DOHH2 (cell line): ENCODE measurements around the gene PDE4D.

Experiments used
- CTCF ChIP-seq: fragments of 200-600 bp; sonication (generic); IDR thresholded peaks from one replicate; pipeline ENCODE4 v1.5.1; 2014; ENCODE audit warnings: antibody characterized with exemption, mild to moderate bottlenecking, low read depth, low read length; ENCODE audit not compliant: poor library complexity, severe bottlenecking
- EZH2phosphoT487 ChIP-seq: fragments of 200-600 bp; sonication (generic); IDR thresholded peaks from 2 replicates; pipeline ENCODE4 v1.6.1; 2017; ENCODE audit warnings: borderline replicate concordance, mild to moderate bottlenecking, antibody characterized with exemption, low read length, moderate library complexity, mixed read lengths

DNA sequence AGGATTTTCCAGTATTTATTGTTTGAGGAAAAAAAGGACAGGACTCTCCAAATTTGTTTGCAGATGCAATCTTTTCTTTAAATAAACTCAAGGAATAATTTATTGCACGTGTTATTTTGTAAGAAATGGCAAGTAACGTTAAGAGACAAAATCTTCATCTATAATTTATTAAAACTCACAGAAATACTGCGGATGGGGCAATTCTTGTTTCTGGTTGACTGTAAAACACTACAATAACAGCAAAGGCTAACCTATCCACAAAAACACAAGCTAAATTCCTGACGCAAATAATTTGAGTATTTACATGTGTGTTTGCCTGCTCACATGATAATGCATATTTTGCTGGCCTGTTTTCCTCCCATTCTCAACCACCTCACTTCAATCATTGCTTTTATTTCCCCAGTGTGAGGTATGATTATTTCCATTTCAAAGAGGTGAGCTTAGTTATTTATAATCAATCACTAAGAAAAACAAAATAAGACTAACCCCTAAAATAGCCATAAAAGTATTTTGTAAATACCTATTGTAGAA, 619.4 kb downstream of the PDE4D start:
- no peak for TF ChIP-seq CTCF
- TF ChIP-seq EZH2phosphoT487 = no peak
